ENCODE results near the gene CADM1.

GRCh38 chr11:115191761-115192160 lies 312.5 kb downstream of the CADM1 start:
- TF ChIP-seq CTCF (IDR thresholded peaks at IDR 0.05) (no peak), POLR2A (IDR thresholded peaks at IDR 0.05) (no peak)

Data from prostate gland (tissue), 2 donors.